Measurements from ENCODE around the gene SEZ6L2.

DNA sequence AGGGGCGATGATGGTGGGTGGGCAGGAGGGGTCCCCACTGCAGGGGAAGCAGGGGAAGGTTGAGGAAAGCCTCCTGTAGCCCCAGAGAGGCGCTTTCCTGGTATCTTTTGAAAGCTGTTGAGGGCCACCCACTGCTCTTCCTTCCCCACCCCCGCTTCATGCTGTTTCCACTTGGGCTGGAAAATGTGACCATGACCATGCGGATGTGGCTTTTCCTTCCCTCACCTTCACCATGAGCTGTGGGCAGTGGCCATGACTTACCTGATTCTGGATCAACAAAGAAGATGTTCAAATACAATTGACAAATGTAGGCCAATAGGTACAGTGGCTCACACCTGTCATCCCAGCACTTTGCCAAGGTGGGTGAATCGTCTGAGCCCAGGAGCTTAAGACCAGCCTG lies 65.3 kb downstream of the SEZ6L2 start:
- TF ChIP-seq, protein P1, sequence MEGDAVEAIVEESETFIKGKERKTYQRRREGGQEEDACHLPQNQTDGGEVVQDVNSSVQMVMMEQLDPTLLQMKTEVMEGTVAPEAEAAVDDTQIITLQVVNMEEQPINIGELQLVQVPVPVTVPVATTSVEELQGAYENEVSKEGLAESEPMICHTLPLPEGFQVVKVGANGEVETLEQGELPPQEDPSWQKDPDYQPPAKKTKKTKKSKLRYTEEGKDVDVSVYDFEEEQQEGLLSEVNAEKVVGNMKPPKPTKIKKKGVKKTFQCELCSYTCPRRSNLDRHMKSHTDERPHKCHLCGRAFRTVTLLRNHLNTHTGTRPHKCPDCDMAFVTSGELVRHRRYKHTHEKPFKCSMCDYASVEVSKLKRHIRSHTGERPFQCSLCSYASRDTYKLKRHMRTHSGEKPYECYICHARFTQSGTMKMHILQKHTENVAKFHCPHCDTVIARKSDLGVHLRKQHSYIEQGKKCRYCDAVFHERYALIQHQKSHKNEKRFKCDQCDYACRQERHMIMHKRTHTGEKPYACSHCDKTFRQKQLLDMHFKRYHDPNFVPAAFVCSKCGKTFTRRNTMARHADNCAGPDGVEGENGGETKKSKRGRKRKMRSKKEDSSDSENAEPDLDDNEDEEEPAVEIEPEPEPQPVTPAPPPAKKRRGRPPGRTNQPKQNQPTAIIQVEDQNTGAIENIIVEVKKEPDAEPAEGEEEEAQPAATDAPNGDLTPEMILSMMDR (IDR thresholded peaks at IDR 0.05), result no peak
- TF ChIP-seq POLR2A (IDR thresholded peaks at IDR 0.05), result no peak

Data from right lobe of liver (tissue), 4 donors.